ENCODE measurements around the gene DDAH1. TPM values are rescaled to one million over a fixed set of nuclear protein-coding genes. Genes with fewer than 3 reads are reported as not detected.

DDAH1 gene

DNA sequence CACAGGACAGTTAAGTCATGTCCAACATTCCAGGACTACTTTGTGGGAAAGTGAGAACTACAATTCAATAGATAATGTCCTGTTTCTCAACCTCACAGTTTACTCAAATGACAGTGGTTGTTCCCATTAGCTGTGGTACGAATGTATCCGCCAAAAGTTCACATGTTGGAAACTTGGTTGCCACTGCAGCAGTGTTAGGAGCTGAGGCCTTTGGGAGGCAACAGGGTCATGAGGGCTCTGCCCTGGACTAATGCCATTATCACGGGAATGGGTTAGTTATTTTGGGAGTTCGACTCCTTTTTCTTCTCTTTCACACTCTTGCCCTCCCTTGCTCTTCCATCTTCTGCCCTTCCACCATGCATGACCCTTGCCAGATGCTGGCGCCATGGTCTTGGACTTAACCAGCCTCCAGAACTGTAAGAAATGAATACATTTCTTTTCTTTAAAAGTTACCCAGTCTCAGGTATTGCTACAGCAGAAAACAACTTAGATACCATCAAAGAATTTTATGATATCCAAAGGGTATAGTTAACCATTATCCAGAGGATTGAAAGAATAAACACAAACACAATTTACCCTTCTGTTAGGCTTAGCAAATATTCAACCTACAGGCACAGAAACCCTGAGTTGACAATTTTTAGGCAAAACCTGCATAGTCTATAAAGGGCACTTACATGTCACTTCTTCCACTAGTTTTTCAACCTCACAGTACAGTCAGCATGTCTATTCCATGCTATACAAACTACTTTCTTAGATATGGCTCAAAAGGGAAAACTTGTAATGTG is 196.0 kb downstream of the DDAH1 start:
- Histone ChIP-seq H4K5ac (ENCODE audit: low read length) (no peak overlapping the region), H3K79me2 (ENCODE audit: control insufficient read depth, insufficient read depth, low read length) (peaks cover 7% of the 10 kb centered on the region)

More for the DNA sequence above, 196.0 kb downstream of the DDAH1 start:
- H3K4me2 ChIP-seq (ENCODE audit: low read length): no peak overlapping the region
- no peak overlapping the region for H3K4me3 ChIP-seq (ENCODE audit: low read length)
- no peak overlapping the region for H2BK5ac ChIP-seq (ENCODE audit: low read length)
- H4K8ac ChIP-seq (ENCODE audit: low read depth, low read length): no peak overlapping the region
- H3K27me3 ChIP-seq (ENCODE audit: insufficient read depth, low read length, poor library complexity): no peaks in the 10 kb centered on the region
- no peak for DNase-seq
- H3K23ac ChIP-seq (ENCODE audit: low read length): no peak overlapping the region
- H2BK15ac ChIP-seq (replicated peaks; ENCODE audit: low read depth): no peak overlapping the region
- no peaks in the 10 kb centered on the region for H3K4me1 ChIP-seq (ENCODE audit: control insufficient read depth, low read depth, low read length)
- no peak overlapping the region for H3K9ac ChIP-seq (ENCODE audit: low read length)
- H3K27ac ChIP-seq (ENCODE audit: low read depth, low read length): no peak overlapping the region
- H3K18ac ChIP-seq (ENCODE audit: low read length): no peak overlapping the region
- no peak overlapping the region for H2BK120ac ChIP-seq (ENCODE audit: low read depth, low read length)
- H3K79me1 ChIP-seq (ENCODE audit: low read length): peaks cover 5% of the 10 kb centered on the region
- H2AK5ac ChIP-seq (ENCODE audit: low read length): no peak overlapping the region
- peaks cover 3% of the 10 kb centered on the region for H3K36me3 ChIP-seq (ENCODE audit: control insufficient read depth, insufficient read depth, low read length)
- no peak overlapping the region for H3K56ac ChIP-seq (ENCODE audit: low read length)
- no peak overlapping the region for H3K4ac ChIP-seq (ENCODE audit: low read depth, low read length)
- no CpG with 5 or more reads among the region's 5 CpGs for WGBS (ENCODE audit: extremely low coverage, insufficient coverage, low lambda C conversion rate)

Small RNA genes lying within 50 kb of the gene (small RNA-seq; reads per million reads assigned to genes)
- not detected for gene RF00019 (ENCODE audit: insufficient read depth)

Measured in mesendoderm (in vitro differentiated cells).